Kasumi-1 (cell line): ENCODE results near the gene GIN1.
"Not testable (repeated sequence)": the region's sequence is repeated elsewhere in the genome, so short reads cannot be mapped to it uniquely, and the experiment has no call there.

ENCODE experiments used
- DNase-seq, 2 experiments: peaks; one replicate each; lab custom pipeline; 2025; lab: John Stamatoyannopoulos, UW

GIN1 gene, protein sequence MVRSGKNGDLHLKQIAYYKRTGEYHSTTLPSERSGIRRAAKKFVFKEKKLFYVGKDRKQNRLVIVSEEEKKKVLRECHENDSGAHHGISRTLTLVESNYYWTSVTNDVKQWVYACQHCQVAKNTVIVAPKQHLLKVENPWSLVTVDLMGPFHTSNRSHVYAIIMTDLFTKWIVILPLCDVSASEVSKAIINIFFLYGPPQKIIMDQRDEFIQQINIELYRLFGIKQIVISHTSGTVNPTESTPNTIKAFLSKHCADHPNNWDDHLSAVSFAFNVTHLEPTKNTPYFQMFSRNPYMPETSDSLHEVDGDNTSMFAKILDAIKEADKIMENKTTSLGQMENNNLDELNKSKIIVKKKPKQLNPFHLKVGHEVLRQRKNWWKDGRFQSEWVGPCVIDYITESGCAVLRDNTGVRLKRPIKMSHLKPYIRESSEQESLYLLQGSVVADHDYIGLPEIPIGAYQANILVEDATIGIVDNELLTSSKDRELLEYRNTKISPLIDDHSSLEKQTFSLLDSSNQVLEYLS

DNA sequence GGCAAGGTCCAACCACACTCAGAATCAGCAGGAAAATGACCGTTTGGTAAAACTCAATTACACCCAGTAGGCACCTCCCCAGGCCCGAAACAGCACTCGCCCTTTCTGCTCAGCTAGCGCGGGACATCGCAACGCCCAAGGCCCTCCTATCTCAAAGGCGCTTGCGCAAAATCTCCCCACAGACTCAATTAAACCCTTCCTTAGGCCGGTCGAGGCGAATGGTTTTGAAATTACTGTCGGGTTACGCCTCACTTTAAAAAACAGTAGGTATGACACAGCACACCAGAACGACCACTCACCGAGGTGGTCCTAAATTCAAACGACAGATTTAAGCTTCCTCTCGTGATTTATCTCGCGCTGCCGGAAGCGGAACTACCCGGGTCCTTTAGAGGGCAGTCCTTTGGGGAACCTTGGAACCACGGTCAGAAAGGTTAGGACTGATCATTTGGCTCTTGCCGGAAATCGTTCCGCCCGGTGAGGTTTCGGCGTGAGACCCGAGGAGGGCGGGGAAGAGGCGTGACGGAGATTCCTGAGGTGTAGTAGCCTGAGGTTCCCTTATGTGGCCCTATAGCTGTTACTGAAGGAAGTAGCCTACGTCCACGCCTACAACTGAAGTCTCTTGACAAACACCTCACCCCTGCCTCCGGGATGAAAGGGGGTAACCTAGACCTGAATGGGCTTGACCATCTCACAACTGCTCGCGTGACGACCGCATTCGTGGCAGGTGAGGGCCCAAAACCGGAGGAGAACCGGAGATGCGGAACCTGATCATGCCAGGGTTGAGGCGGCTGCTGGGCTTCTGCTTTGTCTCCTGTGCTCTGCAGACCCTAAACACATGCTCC is at the start of gene GIN1, which contains the start of gene PPIP5K2:
Gene GIN1, minus strand, starts transcription at position 374 of the 842 bp plus-strand sequence. CDS start 11,431 bp downstream, outside the sequence.
Gene PPIP5K2, plus strand, starts transcription at position 537 of the 842 bp plus-strand sequence. CDS start 9,289 bp downstream, outside the sequence.
- DNase-seq, result peak; percentile 98 to 99

DNA sequence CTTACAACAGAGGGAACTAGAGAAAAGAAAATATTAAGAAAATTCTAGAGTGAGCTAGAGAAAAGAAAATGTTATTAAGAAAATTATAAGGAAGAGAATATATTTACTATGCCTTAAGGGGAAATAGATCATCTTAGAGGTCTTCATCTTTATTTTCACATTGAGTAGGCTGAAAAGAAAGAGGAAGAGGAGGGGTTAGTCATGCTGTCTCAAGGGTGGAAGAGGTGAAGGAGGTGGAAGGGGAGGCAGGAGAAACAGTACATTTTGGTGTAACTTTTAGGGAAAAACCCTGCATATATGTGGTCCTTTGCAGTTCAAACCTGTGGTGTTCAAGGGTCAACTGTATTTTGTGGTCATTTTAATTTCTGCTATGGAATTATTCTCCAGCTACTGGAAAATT is 46.8 kb upstream of the GIN1 start:
- peak; percentile 27 to 56 for DNase-seq

DNA sequence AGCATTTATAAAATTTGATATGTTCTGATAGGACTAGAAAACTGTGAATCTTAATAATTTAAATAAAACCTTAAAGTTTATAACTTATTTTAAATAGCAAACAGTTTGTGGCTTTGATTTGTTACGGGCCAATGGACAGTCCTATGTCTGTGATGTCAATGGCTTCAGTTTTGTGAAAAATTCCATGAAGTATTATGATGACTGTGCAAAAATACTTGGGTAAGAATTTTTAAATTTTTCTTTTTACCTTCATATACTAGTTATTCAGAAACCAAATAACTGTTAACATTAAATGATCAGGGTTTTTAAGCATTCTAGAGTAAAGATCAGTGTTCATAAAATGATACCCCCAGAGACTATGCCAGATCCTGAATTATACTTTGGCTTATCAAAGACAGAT is 31.2 kb upstream of the GIN1 start:
- DNase-seq, result no peak

GRCh38 chr5:103148213-103148612 is 28.3 kb upstream of the GIN1 start:
- no peak for DNase-seq

DNA sequence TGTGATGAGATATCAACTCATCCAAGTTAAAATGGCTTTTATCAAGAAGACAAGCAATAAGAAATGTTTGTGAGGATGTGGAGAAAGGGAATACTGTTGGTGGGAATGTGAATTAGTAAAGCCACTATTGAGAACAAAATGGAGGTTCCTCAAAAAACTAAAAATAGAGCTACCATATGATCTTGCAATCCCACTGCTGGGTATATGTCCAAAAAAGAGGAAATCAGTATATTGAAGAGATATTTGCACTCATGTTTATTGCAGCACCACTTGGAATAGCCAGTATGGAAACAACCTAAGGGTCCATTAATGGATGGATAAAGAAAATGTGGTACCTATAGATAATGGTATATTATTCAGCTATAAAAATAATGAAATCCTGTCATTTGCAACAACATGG is 25.3 kb upstream of the GIN1 start:
- DNase-seq, result peak; percentile 7 to 12

- DNase-seq, result not testable (repeated sequence)
Observed at GRCh38 chr5:103142132-103142531, 22.2 kb upstream of the GIN1 start.

DNA sequence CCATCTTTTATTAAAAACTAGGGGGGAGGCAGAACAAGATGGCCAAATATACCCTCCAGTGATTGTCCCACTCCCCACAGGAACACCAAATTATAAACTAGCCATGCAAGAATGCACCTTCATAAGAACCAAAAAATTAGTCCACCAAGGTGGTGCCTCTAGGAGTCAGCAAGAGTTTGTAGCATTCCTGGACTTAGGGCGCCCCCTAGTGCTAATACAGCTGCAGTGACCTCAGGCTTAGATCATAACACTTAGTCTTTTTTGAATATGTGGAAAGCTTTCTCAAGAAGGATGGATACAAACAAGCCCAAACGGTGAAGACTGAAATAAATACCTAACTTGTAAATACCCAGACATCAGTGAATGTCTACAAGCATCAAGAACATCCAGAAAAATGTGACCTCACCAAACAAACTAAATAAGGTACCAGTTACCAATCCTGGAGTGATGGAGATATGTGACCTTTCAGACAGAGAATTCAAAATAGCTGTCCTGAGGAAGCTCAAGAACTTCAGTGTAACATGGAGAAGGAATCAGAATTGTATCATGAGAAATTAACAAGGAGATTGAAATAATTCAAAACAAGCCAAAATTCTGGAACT is 19.4 kb upstream of the GIN1 start:
- peak; percentile 81 to 87 for DNase-seq

- DNase-seq, result no peak
Observed at GRCh38 chr5:103138202-103138690, 18.3 kb upstream of the GIN1 start.

DNA sequence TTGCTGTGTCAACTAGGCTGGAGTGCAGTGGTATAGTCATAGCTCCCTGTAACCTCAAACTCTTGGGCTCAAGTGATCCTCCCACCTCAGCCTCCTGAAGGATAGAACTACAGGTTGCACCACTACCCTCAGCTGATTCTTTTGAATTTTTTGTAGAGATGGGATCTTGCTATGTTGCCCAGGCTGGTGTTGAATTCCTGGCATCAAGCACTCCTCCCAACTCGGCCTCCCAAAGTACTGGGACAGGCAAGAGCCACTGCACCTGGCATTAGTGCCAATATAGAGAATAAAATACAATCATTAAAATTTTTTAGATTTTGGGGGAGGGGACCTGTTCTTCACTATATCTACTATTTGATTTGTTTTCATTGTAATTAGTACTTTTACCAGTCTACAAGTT is 15.5 kb upstream of the GIN1 start:
- DNase-seq, result no peak

DNA sequence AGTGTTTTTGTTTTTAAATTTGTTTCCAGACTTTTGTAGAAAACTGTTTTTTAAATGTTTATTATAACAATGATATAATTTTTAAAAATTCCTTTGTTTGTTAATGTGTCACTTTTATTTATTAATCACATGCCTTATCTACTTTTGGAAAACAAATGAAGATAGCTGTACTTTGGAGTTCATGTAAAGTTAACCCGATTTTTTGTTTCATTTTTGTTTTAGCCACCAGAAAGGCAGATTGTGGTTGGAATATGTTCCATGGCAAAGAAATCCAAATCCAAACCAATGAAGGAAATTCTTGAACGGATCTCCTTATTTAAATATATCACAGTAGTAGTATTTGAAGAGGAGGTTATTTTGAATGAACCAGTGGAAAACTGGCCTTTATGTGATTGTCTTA is 13.3 kb upstream of the GIN1 start:
- DNase-seq, result no peak

DNA sequence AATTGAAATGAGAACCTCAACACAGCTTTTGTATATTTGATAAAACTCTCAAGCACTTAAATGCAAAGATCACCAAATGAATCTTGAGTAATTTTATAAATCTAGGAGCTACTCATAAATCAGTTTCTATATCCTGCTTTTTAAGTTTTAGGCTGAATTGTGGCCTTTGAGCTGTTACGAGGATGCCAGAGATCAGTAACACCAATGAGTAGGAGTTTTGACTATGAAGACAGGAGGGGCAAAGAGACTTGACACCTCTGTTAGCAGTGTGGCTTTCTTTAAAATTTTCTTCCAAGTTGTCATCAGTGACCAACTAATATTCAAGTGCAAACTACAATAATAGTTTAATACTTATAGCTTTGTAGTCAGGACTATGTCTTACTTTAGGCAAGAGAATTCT is 12.7 kb upstream of the GIN1 start:
- DNase-seq, result no peak

DNA sequence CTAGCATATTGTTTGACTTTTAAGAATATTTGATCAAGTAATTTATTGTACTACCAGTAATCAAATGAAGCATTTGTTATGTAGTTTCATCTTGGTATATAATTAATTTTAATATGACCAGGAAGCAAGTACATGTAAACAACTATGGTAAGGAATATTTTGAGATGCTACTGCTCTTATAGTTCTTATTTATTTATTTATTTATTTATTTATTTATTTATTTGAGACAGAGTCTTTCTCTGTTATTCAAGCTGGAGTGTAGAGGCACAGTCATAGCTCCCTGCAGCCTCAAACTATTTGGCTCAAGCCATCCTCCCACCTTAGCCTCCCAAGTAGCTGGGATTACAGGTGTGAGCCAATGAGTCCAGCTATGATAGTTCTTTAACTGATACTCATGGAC is 8.3 kb upstream of the GIN1 start:
- no peak for DNase-seq

GRCh38 chr5:103127292-103127817 is 7.4 kb upstream of the GIN1 start:
- no peak for DNase-seq

GRCh38 chr5:103126557-103126956 is 6.6 kb upstream of the GIN1 start:
- DNase-seq, result no peak

DNA sequence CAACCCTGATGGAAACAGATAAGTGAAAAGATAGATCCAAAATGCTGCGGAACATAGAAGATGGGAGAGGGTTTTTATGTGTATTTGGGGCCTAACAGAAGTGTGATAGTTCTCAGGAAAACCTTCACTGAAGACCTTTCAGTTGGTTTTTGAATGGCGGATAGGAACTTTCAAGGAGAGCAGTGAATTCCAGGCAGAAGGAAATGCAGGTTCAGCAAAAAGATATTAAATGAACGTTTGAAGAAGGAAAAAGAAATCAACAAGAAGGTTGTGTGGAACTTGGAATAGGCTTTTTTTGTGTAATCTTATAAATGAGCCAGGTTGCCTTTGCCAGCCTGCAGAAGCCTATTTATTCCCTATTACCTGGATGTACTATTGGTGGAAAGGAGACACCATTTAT is 2.3 kb upstream of the GIN1 start:
- no peak for DNase-seq

- peak; percentile 60 for DNase-seq
Observed at GRCh38 chr5:103120607-103121200, 766 bp upstream of the GIN1 start.

GRCh38 chr5:103119070-103119764 is 721 bp downstream of the GIN1 start:
- peak; percentile 47 to 63 for DNase-seq

DNA sequence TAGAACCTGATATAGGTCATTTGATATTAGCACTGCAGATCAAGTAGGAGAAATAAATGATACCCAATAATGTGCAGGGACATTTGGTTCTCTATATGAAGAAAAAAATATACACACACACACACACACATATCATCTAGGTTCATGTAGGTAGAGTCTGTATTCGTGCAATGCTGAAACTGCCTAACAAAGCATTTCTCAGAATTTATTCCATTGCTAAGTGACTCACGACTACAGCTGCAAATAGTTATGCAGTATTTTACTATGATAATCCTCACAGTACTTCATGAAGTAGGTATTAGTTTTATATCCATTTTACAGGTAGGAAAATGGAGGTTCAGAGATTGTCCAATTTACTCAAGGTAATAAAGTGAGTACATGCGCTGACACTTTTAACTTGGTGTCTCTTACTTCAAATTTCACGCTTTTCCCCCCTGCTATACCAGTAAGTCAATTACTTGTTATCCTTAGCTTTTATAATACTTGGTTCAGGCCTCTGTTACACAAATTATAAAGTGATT is 2.4 kb downstream of the GIN1 start:
- DNase-seq, result no peak

DNA sequence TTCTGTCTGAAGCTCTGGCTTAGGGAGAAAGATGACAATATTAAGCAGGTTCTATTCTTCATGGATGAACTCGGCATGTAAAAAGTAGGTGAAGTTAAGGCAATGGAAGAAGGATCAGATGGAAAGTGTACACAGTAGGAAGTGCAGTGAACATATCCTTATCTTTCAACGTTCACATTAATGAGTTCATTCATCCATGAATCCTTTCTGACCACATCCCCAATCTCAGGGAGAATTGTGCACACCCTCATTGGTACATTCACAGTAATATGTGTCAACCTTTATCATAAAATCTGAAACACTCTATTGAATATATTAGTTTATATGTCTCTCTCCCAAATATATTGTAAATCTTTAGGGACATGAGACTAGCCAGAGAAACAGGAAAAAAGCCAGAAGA is 5.5 kb downstream of the GIN1 start:
- DNase-seq, result no peak

- DNase-seq, result no peak
Observed at GRCh38 chr5:103112910-103113309, 7.0 kb downstream of the GIN1 start.

DNA sequence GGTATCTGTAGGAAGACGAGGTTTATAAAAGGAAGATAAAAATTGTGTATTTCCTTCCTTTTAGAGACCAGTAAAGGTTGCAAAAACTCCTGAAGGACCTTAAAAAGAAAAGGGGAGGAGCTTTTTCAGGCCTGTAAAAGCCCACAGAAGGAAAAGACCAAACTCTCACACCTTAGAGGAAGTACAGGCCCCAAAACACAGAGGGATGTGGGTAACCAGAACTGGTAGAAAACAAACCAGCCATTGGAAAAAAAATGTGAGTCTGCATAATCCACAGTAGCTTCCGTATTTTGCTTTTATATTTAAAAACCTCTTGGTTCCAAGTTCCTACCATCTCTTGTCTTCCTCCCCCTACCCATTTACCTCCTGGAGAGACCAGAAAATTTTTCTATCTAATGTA is 8.5 kb downstream of the GIN1 start:
- peak; percentile 91 to 93 for DNase-seq
